ENCODE results near the gene ADARB1.

Gene ADARB1

DNA sequence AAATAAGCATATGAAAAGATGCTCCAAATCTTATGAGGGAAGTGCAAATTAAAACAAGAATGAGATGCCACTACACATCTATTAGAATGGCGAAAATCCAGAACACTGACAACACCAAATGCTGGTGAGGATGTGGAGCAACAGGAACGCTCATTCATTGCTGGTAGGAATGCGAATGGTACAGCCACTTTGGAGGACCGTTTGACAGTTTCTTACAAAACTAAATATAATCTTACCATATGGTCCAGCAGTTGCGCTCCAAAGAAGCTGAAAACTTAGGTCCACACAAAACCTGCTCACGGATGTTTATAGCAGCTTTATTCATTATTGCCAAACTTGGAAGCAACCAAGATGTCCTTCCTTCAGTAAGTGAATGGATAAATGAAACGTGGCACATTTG is 163.0 kb downstream of the ADARB1 start:
- Histone ChIP-seq H3K27me3 (replicated peaks; ENCODE audit: control insufficient read depth, insufficient read depth, low read length) (no peaks in the 10 kb centered on the region), H3K4me3 (replicated peaks; ENCODE audit: low read depth, low read length) (no peak overlapping the region), H3K36me3 (ENCODE audit: control insufficient read depth, insufficient read depth, low read length) (no peaks in the 10 kb centered on the region)
- TF ChIP-seq CTCF (IDR thresholded peaks at IDR 0.05; ENCODE audit: insufficient read depth, low read length, poor library complexity, severe bottlenecking) = no peak
- no peak for DNase-seq (ENCODE audit: extremely low read depth, insufficient read length)

GRCh38 chr21:45241357-45241756 is 167.0 kb downstream of the ADARB1 start:
- TF ChIP-seq CTCF (IDR thresholded peaks at IDR 0.05; ENCODE audit: insufficient read depth, low read length, poor library complexity, severe bottlenecking) = no peak
- no peaks in the 10 kb centered on the region for H3K36me3 ChIP-seq (ENCODE audit: control insufficient read depth, insufficient read depth, low read length)
- DNase-seq (ENCODE audit: extremely low read depth, insufficient read length) = no peak
- H3K4me3 ChIP-seq (replicated peaks; ENCODE audit: low read depth, low read length) = no peak overlapping the region
- no peaks in the 10 kb centered on the region for H3K27me3 ChIP-seq (replicated peaks; ENCODE audit: control insufficient read depth, insufficient read depth, low read length)

GRCh38 chr21:45243603-45244002 is 169.2 kb downstream of the ADARB1 start:
- no peak overlapping the region for H3K4me3 ChIP-seq (replicated peaks; ENCODE audit: low read depth, low read length)
- no peak for TF ChIP-seq CTCF (IDR thresholded peaks at IDR 0.05; ENCODE audit: insufficient read depth, low read length, poor library complexity, severe bottlenecking)
- no peaks in the 10 kb centered on the region for H3K27me3 ChIP-seq (replicated peaks; ENCODE audit: control insufficient read depth, insufficient read depth, low read length)
- DNase-seq (ENCODE audit: extremely low read depth, insufficient read length) = no peak
- no peaks in the 10 kb centered on the region for H3K36me3 ChIP-seq (ENCODE audit: control insufficient read depth, insufficient read depth, low read length)

DNA sequence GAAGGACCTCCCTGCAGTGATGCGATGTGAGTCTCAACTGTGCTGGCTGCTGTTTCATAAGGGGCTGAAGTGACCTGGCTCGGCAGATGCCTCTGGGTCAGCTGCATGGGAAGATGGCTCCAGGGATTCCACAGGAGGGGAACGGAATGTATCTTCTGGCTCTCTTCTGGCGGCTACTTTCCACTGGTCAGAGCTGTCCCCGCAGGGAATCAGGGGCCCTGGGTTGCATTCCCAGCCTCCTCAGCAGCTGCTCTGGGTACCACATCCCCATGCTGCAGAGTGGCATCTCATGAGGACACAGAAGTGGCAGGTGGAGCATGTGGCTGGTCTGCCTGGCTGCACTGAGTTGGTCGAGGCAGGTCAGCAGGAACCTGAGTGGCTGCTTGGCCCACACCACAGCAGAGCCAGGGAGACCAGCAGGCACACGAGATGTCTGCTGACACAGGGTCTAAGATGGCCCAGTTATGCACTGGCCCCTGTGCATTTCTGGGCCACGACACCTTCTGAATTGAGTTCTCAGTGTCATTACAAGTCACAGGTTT is 170.5 kb downstream of the ADARB1 start:
- no peaks in the 10 kb centered on the region for H3K36me3 ChIP-seq (ENCODE audit: control insufficient read depth, insufficient read depth, low read length)
- DNase-seq (ENCODE audit: extremely low read depth, insufficient read length) = no peak
- no peak for TF ChIP-seq CTCF (IDR thresholded peaks at IDR 0.05; ENCODE audit: insufficient read depth, low read length, poor library complexity, severe bottlenecking)
- no peaks in the 10 kb centered on the region for H3K27me3 ChIP-seq (replicated peaks; ENCODE audit: control insufficient read depth, insufficient read depth, low read length)
- no peak overlapping the region for H3K4me3 ChIP-seq (replicated peaks; ENCODE audit: low read depth, low read length)

GRCh38 chr21:45246386-45247320 is 172.3 kb downstream of the ADARB1 start:
- Histone ChIP-seq H3K36me3 (ENCODE audit: control insufficient read depth, insufficient read depth, low read length) (no peaks in the 10 kb centered on the region), H3K27me3 (replicated peaks; ENCODE audit: control insufficient read depth, insufficient read depth, low read length) (no peaks in the 10 kb centered on the region), H3K4me3 (replicated peaks; ENCODE audit: low read depth, low read length) (no peak overlapping the region)
- no peak for TF ChIP-seq CTCF (IDR thresholded peaks at IDR 0.05; ENCODE audit: insufficient read depth, low read length, poor library complexity, severe bottlenecking)
- DNase-seq (ENCODE audit: extremely low read depth, insufficient read length) = no peak
